K562 (cell line): ENCODE data around the gene MED13L. TPM values are rescaled to one million over a fixed set of nuclear protein-coding genes. Genes with fewer than 3 reads are reported as not detected.

ENCODE experiments used
- CEBPG ChIP-seq, 3 experiments: fragments of 200-800 bp in 1 of 3; sonication (Bioruptor generic) in 1 of 3; sonication (generic) in 1 of 3; formaldehyde crosslinking in 1 of 3; IDR thresholded peaks in 2 of 3; conservative IDR thresholded peaks in 1 of 3; 2 replicates each; pipeline versions ENCODE4 v1.6.1 to v1.8.0; 2016 to 2022; ENCODE audit warnings: missing compliant biosample characterization in 2 of 3, missing genetic modification characterization in 2 of 3, mild to moderate bottlenecking in 1 of 3, missing genetic modification reagents in 1 of 3
- HDAC1 ChIP-seq, 2 experiments: fragments of 450-650 bp; IDR thresholded peaks; 2 replicates each; pipeline ENCODE4 v1.6.1; 2016 to 2017; ENCODE audit warnings: inconsistent platforms in 1 of 2, mild to moderate bottlenecking in 1 of 2, moderate library complexity in 1 of 2
- SMAD4 ChIP-seq: fragments of 250-450 bp; sonication (Bioruptor Pico); conservative IDR thresholded peaks from 2 replicates; pipeline ENCODE4 v1.8.0; 2021; ENCODE audit warnings: inconsistent platforms, mild to moderate bottlenecking, moderate library complexity
- SNRNP70 ChIP-seq: fragments of 200-400 bp; formaldehyde crosslinking; optimal IDR thresholded peaks from 2 replicates; pipeline ENCODE3; 2017; ENCODE audit warnings: low read depth, low read length
- TAL1 ChIP-seq: fragments of 450-650 bp; IDR thresholded peaks from 2 replicates; pipeline ENCODE4 v1.6.1; 2016; ENCODE audit warnings: mild to moderate bottlenecking
- polyA plus RNA-seq, 8 experiments: library from polyadenylated mRNA; depleted of rRNA in 4 of 8; stranded (reverse) in 5 of 8; unstranded in 3 of 8; fragments of >200 nt; fragmentation: Nextera tagmentation in 2 of 8; fragmentation: Illumina TruSeq in 1 of 8; extraction: Ambion mirVana in 2 of 8; extraction: Trizol in 1 of 8; gene quantifications; 2 replicates each; pipeline versions ENCODE4 v1.2.1 to v1.2.3, GENCODE V29; 2011 to 2014; ENCODE audit warnings: inconsistent platforms in 1 of 8, missing spikeins in 1 of 8
- total RNA-seq, 7 experiments: library from RNA; depleted of rRNA in 6 of 7; stranded (reverse); fragments of >200 nt in 6 of 7; fragmentation: Illumina TruSeq in 2 of 7; extraction: Trizol in 2 of 7; gene quantifications; 2 replicates each; pipeline versions ENCODE4 v1.2.1 to v1.2.3, GENCODE V29; 2011 to 2021; ENCODE audit warnings: low replicate concordance in 1 of 7
- TF ChIP-seq, protein P1 (sequence below), 2 experiments: fragments of 450-650 bp; conservative IDR thresholded peaks; 2 replicates each; pipeline ENCODE4 v1.6.1; 2017; ENCODE audit warnings: mild to moderate bottlenecking in 2 of 2, moderate library complexity in 2 of 2
- TF ChIP-seq, protein P2 (sequence below): sonication (generic); formaldehyde crosslinking; IDR thresholded peaks from 2 replicates; pipeline ENCODE4 v1.8.0; 2022; ENCODE audit warnings: mild to moderate bottlenecking, missing genetic modification reagents
- TF ChIP-seq, protein P3 (sequence below), 2 experiments: fragments of 450-650 bp in 1 of 2; sonication (generic) in 1 of 2; formaldehyde crosslinking in 1 of 2; IDR thresholded peaks in 1 of 2; conservative IDR thresholded peaks in 1 of 2; 2 replicates each; pipeline versions ENCODE4 v1.6.1 to v1.8.1; 2016 to 2023; ENCODE audit warnings: mild to moderate bottlenecking in 2 of 2, moderate library complexity in 2 of 2, inconsistent platforms in 1 of 2, missing genetic modification reagents in 1 of 2
- TF ChIP-seq, protein P4 (sequence below): sonication (generic); formaldehyde crosslinking; IDR thresholded peaks from 2 replicates; pipeline ENCODE4 v1.8.0; 2022; ENCODE audit warnings: mild to moderate bottlenecking, missing genetic modification reagents
- TF ChIP-seq, protein P5 (sequence below): fragments of 450-650 bp; IDR thresholded peaks from 2 replicates; pipeline ENCODE4 v1.6.1; 2017; ENCODE audit warnings: antibody characterized with exemption, mild to moderate bottlenecking

MED13L gene
- total and polyA plus RNA-seq, 9 of the 15 experiments (the other 6 are each of a cell fraction or from before 2014, with no cell fraction given): 13.4 to 90.3 (median 36.9) TPM

DNA sequence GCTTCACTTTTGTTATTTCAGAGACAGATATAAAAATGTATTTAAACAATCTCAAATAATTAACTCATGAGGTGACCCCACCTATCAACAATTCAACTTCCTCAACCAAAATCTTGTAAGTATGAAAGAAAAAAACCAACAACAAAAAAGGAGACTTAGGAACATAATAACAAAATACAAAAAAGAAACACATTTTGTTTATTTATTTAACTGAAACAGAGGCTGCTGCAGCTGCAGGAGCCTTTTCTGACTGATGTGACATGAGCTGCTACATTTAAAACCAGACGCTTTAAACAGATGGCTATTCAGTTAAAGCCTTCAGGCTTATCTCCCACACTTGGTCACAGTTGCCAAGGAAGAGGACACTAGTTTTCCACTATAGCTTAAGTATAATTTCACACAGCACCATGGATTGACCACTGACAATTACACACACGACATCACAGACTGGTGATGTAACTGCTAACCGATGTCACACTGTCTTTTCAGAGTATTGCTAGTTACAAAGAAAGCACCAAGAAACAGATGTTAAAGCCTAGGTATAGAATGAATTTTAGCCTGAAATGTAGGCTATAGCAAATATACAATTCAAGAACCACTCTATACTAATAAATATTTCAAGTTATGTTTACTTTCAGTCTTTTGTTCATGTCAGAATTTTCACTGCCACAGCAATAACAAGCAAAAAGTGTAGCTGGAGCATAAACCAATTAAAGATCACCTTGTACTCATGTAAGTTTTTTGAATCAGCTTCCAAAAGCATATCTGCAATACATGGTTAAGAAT lies 113.0 kb downstream of the MED13L start (continued):
- no peak for TF ChIP-seq CEBPG (CRISPR knock-in tag; IDR thresholded peaks at IDR 0.05)
- peak in 1 of 2 experiments; percentile 69; a peak in 2 of 4 replicates for TF ChIP-seq CEBPG (tag; conservative IDR thresholded peaks at IDR 0.05 in 1 of 2, IDR thresholded peaks at IDR 0.05 in 1 of 2)
- TF ChIP-seq, protein P1, sequence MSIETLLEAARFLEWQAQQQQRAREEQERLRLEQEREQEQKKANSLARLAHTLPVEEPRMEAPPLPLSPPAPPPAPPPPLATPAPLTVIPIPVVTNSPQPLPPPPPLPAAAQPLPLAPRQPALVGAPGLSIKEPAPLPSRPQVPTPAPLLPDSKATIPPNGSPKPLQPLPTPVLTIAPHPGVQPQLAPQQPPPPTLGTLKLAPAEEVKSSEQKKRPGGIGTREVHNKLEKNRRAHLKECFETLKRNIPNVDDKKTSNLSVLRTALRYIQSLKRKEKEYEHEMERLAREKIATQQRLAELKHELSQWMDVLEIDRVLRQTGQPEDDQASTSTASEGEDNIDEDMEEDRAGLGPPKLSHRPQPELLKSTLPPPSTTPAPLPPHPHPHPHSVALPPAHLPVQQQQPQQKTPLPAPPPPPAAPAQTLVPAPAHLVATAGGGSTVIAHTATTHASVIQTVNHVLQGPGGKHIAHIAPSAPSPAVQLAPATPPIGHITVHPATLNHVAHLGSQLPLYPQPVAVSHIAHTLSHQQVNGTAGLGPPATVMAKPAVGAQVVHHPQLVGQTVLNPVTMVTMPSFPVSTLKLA (conservative IDR thresholded peaks at IDR 0.05): peak; percentile 32 to 39; a peak in 1 of 4 replicates
- TF ChIP-seq SMAD4: 0 out of 2 replicates have a peak, but pooled peaks have one; percentile 31
- TF ChIP-seq, protein P2, sequence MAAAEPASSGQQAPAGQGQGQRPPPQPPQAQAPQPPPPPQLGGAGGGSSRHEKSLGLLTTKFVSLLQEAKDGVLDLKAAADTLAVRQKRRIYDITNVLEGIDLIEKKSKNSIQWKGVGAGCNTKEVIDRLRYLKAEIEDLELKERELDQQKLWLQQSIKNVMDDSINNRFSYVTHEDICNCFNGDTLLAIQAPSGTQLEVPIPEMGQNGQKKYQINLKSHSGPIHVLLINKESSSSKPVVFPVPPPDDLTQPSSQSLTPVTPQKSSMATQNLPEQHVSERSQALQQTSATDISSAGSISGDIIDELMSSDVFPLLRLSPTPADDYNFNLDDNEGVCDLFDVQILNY (CRISPR knock-in tag): no peak
- peak; percentile 52; the same call in 1 of the 2 replicates for TF ChIP-seq TAL1
- TF ChIP-seq, protein P3, sequence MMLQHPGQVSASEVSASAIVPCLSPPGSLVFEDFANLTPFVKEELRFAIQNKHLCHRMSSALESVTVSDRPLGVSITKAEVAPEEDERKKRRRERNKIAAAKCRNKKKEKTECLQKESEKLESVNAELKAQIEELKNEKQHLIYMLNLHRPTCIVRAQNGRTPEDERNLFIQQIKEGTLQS (IDR thresholded peaks at IDR 0.05): peak; percentile 83
- TF ChIP-seq, protein P3 (CRISPR knock-in tag; conservative IDR thresholded peaks at IDR 0.05): no peak
- TF ChIP-seq, protein P4, sequence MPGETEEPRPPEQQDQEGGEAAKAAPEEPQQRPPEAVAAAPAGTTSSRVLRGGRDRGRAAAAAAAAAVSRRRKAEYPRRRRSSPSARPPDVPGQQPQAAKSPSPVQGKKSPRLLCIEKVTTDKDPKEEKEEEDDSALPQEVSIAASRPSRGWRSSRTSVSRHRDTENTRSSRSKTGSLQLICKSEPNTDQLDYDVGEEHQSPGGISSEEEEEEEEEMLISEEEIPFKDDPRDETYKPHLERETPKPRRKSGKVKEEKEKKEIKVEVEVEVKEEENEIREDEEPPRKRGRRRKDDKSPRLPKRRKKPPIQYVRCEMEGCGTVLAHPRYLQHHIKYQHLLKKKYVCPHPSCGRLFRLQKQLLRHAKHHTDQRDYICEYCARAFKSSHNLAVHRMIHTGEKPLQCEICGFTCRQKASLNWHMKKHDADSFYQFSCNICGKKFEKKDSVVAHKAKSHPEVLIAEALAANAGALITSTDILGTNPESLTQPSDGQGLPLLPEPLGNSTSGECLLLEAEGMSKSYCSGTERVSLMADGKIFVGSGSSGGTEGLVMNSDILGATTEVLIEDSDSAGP (CRISPR knock-in tag): no peak
- TF ChIP-seq, protein P5, sequence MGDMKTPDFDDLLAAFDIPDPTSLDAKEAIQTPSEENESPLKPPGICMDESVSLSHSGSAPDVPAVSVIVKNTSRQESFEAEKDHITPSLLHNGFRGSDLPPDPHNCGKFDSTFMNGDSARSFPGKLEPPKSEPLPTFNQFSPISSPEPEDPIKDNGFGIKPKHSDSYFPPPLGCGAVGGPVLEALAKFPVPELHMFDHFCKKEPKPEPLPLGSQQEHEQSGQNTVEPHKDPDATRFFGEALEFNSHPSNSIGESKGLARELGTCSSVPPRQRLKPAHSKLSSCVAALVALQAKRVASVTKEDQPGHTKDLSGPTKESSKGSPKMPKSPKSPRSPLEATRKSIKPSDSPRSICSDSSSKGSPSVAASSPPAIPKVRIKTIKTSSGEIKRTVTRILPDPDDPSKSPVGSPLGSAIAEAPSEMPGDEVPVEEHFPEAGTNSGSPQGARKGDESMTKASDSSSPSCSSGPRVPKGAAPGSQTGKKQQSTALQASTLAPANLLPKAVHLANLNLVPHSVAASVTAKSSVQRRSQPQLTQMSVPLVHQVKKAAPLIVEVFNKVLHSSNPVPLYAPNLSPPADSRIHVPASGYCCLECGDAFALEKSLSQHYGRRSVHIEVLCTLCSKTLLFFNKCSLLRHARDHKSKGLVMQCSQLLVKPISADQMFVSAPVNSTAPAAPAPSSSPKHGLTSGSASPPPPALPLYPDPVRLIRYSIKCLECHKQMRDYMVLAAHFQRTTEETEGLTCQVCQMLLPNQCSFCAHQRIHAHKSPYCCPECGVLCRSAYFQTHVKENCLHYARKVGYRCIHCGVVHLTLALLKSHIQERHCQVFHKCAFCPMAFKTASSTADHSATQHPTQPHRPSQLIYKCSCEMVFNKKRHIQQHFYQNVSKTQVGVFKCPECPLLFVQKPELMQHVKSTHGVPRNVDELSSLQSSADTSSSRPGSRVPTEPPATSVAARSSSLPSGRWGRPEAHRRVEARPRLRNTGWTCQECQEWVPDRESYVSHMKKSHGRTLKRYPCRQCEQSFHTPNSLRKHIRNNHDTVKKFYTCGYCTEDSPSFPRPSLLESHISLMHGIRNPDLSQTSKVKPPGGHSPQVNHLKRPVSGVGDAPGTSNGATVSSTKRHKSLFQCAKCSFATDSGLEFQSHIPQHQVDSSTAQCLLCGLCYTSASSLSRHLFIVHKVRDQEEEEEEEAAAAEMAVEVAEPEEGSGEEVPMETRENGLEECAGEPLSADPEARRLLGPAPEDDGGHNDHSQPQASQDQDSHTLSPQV: peak; percentile 38; the same call in 1 of the 2 replicates
- TF ChIP-seq HDAC1 (IDR thresholded peaks at IDR 0.05): 0 out of 4 replicates have a peak, but pooled peaks of 1 of the 2 experiments have one; percentile 13
- TF ChIP-seq SNRNP70: no peak
